GM23338 (cell line): Measurements from ENCODE around the gene PAPPA.

Experiments
- CTCF ChIP-seq, 2 experiments: fragments of 200-600 bp in 1 of 2; sonication (generic) in 1 of 2; conservative IDR thresholded peaks; 2 replicates each; pipeline versions ENCODE4 v1.5.1 to v1.6.1; 2016 to 2017; ENCODE audit warnings: antibody characterized with exemption in 2 of 2, low read depth in 2 of 2, mild to moderate bottlenecking in 2 of 2, moderate library complexity in 1 of 2
- EZH2 ChIP-seq: fragments of 200-600 bp; sonication (generic); IDR thresholded peaks from one replicate; pipeline ENCODE4 v1.8.0; 2017; ENCODE audit warnings: antibody characterized with exemption, mild to moderate bottlenecking, low read depth; ENCODE audit not compliant: unreplicated experiment
- EZH2phosphoT487 ChIP-seq: fragments of 200-600 bp; sonication (generic); IDR thresholded peaks from one replicate; pipeline ENCODE4 v1.8.1; 2018; ENCODE audit warnings: antibody characterized with exemption; ENCODE audit not compliant: unreplicated experiment
- POLR2AphosphoS5 ChIP-seq: IDR thresholded peaks from 2 replicates; pipeline ENCODE4 v1.6.1; 2016; ENCODE audit warnings: antibody characterized with exemption, low read depth
- TF ChIP-seq, protein P1 (sequence below): IDR thresholded peaks from one replicate; pipeline ENCODE4 v1.6.1; 2018; ENCODE audit warnings: antibody characterized with exemption; ENCODE audit not compliant: unreplicated experiment

GRCh38 chr9:116345393-116345792 is 191.8 kb downstream of the PAPPA start:
- TF ChIP-seq CTCF (conservative IDR thresholded peaks at IDR 0.05; ENCODE audit: low read depth in 2 of 2) (no peak), EZH2 (no peak), POLR2AphosphoS5 (no peak), EZH2phosphoT487 (no peak)
- TF ChIP-seq, protein P1, sequence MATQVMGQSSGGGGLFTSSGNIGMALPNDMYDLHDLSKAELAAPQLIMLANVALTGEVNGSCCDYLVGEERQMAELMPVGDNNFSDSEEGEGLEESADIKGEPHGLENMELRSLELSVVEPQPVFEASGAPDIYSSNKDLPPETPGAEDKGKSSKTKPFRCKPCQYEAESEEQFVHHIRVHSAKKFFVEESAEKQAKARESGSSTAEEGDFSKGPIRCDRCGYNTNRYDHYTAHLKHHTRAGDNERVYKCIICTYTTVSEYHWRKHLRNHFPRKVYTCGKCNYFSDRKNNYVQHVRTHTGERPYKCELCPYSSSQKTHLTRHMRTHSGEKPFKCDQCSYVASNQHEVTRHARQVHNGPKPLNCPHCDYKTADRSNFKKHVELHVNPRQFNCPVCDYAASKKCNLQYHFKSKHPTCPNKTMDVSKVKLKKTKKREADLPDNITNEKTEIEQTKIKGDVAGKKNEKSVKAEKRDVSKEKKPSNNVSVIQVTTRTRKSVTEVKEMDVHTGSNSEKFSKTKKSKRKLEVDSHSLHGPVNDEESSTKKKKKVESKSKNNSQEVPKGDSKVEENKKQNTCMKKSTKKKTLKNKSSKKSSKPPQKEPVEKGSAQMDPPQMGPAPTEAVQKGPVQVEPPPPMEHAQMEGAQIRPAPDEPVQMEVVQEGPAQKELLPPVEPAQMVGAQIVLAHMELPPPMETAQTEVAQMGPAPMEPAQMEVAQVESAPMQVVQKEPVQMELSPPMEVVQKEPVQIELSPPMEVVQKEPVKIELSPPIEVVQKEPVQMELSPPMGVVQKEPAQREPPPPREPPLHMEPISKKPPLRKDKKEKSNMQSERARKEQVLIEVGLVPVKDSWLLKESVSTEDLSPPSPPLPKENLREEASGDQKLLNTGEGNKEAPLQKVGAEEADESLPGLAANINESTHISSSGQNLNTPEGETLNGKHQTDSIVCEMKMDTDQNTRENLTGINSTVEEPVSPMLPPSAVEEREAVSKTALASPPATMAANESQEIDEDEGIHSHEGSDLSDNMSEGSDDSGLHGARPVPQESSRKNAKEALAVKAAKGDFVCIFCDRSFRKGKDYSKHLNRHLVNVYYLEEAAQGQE, result no peak
